ENCODE data around the gene TAF1. TPM values are rescaled to one million over a fixed set of nuclear protein-coding genes. Genes with fewer than 3 reads are reported as not detected.

Gene TAF1
- total and polyA plus RNA-seq, 9 of the 15 experiments (the other 6 are each of a cell fraction or from before 2014, with no cell fraction given): 6.4 to 45.1 (median 38.1) TPM

DNA sequence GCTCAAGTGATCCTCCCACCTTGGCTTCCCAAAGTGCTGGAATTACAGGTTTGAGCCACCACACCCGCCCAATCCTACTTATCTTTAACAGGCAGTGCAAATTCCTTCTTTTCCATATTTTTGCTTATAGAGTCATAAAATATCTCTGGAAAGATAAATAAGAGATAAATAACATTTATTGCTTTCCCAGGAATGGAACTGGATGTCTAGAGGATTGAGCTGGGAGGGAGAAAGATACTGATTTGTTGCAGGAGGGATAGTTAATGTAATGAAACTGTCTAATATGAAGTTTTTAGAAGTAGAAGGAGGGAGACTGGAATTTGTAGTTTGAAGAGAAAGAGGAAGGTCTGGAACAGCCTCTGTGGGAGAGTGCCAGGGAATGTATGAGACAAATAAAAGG is 44.4 kb upstream of the TAF1 start (continued):
- TF ChIP-seq, protein P1, sequence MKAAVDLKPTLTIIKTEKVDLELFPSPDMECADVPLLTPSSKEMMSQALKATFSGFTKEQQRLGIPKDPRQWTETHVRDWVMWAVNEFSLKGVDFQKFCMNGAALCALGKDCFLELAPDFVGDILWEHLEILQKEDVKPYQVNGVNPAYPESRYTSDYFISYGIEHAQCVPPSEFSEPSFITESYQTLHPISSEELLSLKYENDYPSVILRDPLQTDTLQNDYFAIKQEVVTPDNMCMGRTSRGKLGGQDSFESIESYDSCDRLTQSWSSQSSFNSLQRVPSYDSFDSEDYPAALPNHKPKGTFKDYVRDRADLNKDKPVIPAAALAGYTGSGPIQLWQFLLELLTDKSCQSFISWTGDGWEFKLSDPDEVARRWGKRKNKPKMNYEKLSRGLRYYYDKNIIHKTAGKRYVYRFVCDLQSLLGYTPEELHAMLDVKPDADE (conservative IDR thresholded peaks at IDR 0.05; ENCODE audit: control insufficient read depth, low read depth, low read length): no peak
- TF ChIP-seq SP2 (IDR thresholded peaks at IDR 0.05; ENCODE audit: extremely low read depth, low read depth, low read length, poor library complexity, severe bottlenecking) (no peak), ZNF354B (CRISPR knock-in tag; IDR thresholded peaks at IDR 0.05) (no peak), SLC30A9 (CRISPR knock-in tag; IDR thresholded peaks at IDR 0.05) (no peak), ZNF282 (CRISPR knock-in tag; IDR thresholded peaks at IDR 0.05) (no peak)
- TF ChIP-seq, protein P2, sequence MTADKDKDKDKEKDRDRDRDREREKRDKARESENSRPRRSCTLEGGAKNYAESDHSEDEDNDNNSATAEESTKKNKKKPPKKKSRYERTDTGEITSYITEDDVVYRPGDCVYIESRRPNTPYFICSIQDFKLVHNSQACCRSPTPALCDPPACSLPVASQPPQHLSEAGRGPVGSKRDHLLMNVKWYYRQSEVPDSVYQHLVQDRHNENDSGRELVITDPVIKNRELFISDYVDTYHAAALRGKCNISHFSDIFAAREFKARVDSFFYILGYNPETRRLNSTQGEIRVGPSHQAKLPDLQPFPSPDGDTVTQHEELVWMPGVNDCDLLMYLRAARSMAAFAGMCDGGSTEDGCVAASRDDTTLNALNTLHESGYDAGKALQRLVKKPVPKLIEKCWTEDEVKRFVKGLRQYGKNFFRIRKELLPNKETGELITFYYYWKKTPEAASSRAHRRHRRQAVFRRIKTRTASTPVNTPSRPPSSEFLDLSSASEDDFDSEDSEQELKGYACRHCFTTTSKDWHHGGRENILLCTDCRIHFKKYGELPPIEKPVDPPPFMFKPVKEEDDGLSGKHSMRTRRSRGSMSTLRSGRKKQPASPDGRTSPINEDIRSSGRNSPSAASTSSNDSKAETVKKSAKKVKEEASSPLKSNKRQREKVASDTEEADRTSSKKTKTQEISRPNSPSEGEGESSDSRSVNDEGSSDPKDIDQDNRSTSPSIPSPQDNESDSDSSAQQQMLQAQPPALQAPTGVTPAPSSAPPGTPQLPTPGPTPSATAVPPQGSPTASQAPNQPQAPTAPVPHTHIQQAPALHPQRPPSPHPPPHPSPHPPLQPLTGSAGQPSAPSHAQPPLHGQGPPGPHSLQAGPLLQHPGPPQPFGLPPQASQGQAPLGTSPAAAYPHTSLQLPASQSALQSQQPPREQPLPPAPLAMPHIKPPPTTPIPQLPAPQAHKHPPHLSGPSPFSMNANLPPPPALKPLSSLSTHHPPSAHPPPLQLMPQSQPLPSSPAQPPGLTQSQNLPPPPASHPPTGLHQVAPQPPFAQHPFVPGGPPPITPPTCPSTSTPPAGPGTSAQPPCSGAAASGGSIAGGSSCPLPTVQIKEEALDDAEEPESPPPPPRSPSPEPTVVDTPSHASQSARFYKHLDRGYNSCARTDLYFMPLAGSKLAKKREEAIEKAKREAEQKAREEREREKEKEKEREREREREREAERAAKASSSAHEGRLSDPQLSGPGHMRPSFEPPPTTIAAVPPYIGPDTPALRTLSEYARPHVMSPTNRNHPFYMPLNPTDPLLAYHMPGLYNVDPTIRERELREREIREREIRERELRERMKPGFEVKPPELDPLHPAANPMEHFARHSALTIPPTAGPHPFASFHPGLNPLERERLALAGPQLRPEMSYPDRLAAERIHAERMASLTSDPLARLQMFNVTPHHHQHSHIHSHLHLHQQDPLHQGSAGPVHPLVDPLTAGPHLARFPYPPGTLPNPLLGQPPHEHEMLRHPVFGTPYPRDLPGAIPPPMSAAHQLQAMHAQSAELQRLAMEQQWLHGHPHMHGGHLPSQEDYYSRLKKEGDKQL (CRISPR knock-in tag; IDR thresholded peaks at IDR 0.05; ENCODE audit: borderline replicate concordance): no peak
- TF ChIP-seq, protein P3, sequence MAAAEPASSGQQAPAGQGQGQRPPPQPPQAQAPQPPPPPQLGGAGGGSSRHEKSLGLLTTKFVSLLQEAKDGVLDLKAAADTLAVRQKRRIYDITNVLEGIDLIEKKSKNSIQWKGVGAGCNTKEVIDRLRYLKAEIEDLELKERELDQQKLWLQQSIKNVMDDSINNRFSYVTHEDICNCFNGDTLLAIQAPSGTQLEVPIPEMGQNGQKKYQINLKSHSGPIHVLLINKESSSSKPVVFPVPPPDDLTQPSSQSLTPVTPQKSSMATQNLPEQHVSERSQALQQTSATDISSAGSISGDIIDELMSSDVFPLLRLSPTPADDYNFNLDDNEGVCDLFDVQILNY (CRISPR knock-in tag; IDR thresholded peaks at IDR 0.05): no peak

Data from K562 (cell line).